Activated CD4-positive, alpha-beta T cell treated with anti-CD3 and anti-CD28 coated beads, Interleukin-2, amount 50 U/mL, for 4 hours (primary cell): ENCODE measurements around the gene CLDN20.
"Not testable (repeated sequence)": the region's sequence is repeated elsewhere in the genome, so short reads cannot be mapped to it uniquely, and the experiment has no call there.

Source experiments
- DNase-seq, 2 experiments: peaks; one replicate each; pipeline ENCODE4 v3.0.0-alpha.2; 2020

Gene CLDN20

DNA sequence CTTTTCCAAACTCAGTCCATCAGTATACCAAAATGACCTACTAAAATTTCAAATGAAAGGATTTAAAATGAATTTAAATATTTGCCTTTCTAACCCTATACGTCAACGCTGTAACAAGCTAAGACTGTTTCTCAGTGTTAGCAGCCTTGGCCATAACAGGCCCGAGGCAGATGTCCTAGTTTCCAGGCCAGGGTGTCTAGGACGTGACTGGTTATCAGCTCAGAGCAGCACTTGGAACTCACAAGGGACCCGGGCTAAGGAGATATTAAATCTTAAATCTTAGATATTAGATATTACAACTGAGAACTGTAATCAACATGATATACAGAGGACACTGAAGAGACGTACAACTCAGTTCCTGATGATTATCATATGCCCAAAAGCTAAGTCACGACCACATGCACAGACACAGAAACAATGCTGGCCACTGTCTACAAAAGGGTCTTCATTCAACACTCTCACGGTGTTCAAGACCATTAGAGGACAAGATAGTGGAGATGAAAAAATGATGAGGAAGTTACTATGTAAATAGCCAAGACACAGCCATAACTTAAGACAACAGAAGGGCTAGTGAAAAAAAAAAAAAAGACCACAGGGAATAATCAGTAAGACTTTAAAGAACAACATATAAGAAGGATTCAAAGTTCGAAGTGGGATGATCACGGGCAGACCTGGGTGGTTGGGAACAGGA is at the start of gene CLDN20:
Gene CLDN20, plus strand, starts transcription at position 641 of the 691 bp plus-strand sequence. CDS start 11,707 bp downstream, outside the sequence.
- DNase-seq: no peak

DNA sequence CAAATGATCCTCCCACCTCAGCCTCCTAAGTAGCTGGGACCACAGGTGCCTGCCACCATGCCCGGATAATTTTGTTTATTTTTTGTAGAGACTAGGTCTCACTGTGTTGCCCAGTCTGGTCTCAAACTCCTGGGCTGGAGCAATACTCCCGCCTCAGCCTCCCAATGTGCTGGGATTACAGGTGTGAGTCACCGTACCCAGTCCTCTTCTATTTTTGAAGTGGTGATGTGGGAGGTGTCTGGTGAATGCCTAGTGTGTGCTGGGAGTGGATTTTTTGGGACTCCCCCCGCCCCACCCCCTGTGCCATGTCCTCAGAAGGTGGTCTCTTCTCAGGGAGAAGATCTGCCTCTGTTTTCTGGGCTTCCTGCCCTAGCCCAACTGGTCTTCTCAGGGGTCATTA is 47.9 kb upstream of the CLDN20 start:
- DNase-seq: no peak

DNA sequence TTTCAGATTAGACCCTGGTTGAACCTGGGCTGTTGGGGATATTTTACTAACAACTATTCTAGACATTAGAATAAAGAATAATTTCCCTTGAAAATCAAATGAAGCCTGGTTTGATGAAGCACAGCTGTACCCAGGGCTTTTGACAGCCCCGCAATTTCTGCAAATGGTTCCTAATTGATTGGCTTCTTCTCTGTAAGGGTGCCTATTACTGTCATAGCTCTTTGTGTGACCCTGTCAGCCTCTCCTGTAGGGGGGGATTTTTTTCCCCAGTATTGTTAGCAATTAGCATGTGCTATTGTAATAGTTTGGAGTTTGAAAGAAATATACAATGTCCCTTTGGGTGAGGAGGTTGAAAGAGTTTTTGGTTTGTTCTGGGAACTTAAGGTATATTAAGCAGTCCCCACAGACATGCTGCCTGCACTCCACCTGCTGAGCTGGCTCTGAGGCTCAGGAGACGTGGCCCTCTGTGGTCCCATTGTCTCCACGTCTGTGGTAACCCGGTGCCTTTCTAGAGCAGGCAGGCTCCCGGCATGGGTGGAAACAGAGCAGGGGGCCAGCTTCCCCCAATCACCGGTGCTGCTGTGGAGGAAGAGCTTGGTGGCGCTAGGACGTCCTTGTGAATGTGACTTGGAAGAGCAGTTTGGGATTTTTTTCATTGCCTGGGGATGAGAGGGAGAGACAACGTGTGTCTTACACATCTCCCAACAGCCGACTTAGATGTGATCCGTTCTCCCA is 47.3 kb upstream of the CLDN20 start:
- DNase-seq: no peak

- not testable (repeated sequence) for DNase-seq
Observed at GRCh38 chr6:155218711-155219110, 45.1 kb upstream of the CLDN20 start.

- no peak for DNase-seq
Observed at GRCh38 chr6:155219299-155219698, 44.5 kb upstream of the CLDN20 start.

- no peak for DNase-seq
Observed at GRCh38 chr6:155219858-155220301, 43.9 kb upstream of the CLDN20 start.

GRCh38 chr6:155221086-155221485 is 42.7 kb upstream of the CLDN20 start:
- DNase-seq: no peak

- DNase-seq: no peak
Observed at GRCh38 chr6:155222506-155222905, 41.3 kb upstream of the CLDN20 start.

DNA sequence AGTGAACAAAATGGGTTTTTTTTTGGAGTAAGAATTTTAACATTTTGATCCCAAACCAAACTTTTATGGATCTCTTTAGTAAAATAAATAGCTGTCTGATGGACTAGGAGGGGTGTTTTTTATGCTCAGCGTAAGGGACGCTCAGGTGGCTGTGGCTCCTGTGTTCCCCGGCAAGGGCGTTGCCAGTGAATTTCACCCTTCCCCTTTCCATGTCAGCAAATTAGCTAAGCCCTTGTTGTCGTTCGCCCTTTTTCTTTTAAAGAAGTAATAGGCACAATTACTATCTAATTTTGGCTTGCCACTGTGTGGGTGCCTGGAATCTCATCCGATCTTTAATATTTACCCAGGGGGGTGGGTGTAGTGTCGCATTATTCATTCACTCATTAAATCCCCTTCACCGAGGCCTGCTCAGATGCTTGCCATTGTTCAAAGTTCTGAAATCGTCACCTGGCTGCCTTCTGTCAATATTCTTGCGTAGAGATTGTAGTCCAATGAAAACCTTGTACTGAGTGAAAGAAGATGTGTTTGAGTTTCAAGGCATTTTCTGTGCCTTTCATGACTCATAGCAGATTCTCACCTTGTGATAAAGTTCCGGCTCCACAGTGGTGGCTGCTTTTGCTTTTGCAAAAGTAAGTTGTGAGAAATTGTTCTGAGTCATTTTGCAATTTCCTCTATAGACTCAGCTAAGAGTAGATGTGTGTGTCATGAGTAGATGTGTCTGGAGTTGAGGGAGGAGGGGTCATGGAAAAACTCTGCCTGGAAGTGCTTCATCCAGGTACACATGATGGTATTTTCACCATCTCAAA is 40.0 kb upstream of the CLDN20 start:
- peak; percentile 17 to 34 for DNase-seq

GRCh38 chr6:155224618-155225017 is 39.2 kb upstream of the CLDN20 start:
- no peak for DNase-seq

DNA sequence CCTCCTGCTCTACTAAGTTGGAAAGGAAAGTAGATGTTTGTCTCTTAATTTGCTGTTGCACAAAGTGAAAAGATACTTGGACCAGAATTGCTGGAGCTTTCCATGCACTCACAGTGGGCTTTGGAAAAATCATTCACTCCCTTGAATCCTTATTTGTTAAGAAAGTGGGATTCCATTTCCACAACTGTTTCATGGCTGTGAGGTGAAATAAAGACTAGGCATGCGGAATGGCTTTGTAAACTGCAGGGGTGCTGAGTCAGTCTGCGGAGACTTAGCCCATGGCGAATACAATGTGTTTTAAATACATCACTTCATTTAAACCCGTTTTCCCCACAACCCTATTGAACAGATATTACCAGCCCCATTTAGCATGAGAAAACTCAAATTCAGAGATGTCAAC is 36.8 kb upstream of the CLDN20 start:
- no peak for DNase-seq

- DNase-seq: no peak
Observed at GRCh38 chr6:155228546-155229166, 35.2 kb upstream of the CLDN20 start.

DNA sequence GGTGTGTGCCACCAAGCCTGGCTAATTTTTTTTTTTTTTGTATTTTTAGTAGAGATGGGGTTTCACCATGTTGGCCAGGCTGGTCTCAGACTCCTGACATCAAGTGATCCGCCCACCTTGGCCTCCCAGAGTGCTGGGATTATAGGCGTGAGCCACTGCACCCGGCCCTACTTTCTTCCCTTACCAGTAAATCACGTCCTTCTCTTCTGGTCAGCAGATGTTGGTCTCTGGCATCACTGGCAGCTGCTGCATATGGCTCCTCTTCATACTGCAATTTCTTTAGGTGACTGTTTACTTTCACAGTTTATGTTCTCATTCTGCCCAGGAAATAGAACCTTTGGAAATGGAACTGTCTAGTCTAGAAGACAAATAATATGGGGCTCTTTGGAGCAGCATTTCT is 32.8 kb upstream of the CLDN20 start:
- DNase-seq: not testable (repeated sequence)

- no peak for DNase-seq
Observed at GRCh38 chr6:155232848-155233247, 31.0 kb upstream of the CLDN20 start.

GRCh38 chr6:155234167-155234566 is 29.6 kb upstream of the CLDN20 start:
- DNase-seq: no peak

GRCh38 chr6:155234687-155235086 is 29.1 kb upstream of the CLDN20 start:
- no peak for DNase-seq

GRCh38 chr6:155235087-155235486 is 28.7 kb upstream of the CLDN20 start:
- DNase-seq: no peak

GRCh38 chr6:155237613-155238012 is 26.2 kb upstream of the CLDN20 start:
- DNase-seq: no peak

GRCh38 chr6:155240905-155241600 is 22.8 kb upstream of the CLDN20 start:
- DNase-seq: no peak

- no peak for DNase-seq
Observed at GRCh38 chr6:155241966-155242365, 21.8 kb upstream of the CLDN20 start.

- no peak for DNase-seq
Observed at GRCh38 chr6:155244434-155244833, 19.4 kb upstream of the CLDN20 start.

- DNase-seq: no peak
Observed at GRCh38 chr6:155245193-155245592, 18.6 kb upstream of the CLDN20 start.
